GM21619 (cell line): ENCODE data around the gene LANCL1.
"Not testable (repeated sequence)": the region's sequence is repeated elsewhere in the genome, so short reads cannot be mapped to it uniquely, and the experiment has no call there.

Experiments
- ATAC-seq: cut with Tn5 transposase; IDR thresholded peaks from one replicate; pipeline ENCODE4 v1.9.1; 2021; ENCODE audit not compliant: unreplicated experiment

LANCL1 gene

DNA sequence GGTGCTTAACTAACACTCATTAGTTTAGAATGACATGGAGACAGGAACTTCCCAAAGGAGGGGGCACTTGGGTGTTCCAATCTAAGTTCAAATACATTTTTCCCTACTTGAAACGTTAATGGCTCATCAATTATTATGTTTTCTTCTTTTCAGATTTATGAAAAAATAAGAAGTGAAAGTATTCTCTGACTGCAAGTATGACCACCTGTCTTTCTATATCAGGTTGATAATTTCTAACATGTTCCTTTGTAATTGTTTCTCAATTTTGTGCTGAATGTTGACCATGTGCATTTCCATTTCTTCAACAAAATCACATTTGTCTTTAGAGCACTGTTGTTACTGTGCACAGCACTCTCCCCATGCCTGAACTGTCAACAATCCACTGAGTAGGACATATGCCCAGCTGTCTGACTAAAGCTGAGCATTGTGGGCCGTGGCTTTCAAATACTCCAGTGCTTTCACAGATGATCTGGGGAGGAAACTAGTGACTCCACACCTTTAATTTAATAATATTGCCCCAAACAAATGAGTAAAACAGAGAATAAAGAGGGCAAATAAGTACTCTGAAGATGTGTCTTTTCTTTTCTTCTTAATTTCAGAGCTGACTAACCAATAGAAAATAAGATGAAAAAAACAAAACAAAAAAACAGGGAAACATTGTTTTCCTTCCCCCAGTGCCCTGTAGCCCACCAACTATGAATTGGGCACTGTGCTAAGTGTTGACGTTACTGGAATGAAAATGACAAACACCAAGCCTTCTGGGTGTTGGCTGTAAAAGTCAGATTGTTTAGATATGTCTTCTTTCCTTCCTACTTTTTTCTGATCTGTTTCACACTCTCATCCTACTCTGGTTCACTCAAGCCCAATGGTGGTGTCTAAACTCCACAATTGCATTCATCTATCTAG, 16.0 kb downstream of the LANCL1 start:
- peak; percentile 55 for ATAC-seq

GRCh38 chr2:210459880-210460279, 16.7 kb downstream of the LANCL1 start:
- ATAC-seq, result peak; percentile 15

DNA sequence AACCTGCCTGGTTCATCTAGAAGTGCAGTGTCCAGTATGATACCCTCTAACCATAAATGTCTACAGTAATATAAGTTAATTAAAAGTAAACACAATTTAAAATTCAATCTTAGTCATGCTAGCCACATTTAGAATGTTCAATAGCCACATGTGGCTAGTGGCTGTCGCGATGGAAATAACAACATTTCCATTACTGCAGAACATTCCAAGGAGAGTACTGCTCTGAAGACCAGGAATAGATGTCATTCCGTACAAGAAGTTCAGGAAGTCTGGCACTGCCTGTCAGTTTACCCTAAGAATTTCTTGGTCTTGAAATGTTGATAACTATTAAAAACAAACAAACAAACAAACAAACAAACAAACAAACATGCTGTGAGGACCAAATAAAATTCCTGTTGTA, 17.2 kb downstream of the LANCL1 start:
- no peak for ATAC-seq

GRCh38 chr2:210458395-210458794, 18.2 kb downstream of the LANCL1 start:
- ATAC-seq, result no peak

DNA sequence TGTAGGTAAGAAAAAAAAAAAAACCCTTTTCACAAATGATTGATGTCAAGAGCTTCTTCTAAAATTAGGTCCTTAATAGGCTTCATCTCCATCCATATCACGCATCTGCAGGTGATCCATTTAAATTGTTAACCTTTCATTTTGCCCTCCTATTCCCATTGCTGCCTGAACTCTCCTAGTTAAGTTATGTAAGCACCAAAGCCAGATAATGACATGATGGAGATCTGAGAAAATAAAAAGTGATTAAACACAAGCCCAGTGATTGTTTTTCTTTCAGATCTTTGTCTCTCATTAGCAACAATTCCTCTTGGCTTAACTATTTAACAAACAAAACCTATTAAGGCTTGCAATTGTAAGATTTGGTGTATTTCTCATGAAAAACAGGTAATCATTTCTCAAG, 20.0 kb downstream of the LANCL1 start:
- no peak for ATAC-seq

- ATAC-seq, result no peak
Observed at GRCh38 chr2:210454336-210454735, 22.2 kb downstream of the LANCL1 start.

- ATAC-seq, result no peak
Observed at GRCh38 chr2:210452194-210452593, 24.4 kb downstream of the LANCL1 start.

- not testable (repeated sequence) for ATAC-seq
Observed at GRCh38 chr2:210450942-210451341, 25.6 kb downstream of the LANCL1 start.

- no peak for ATAC-seq
Observed at GRCh38 chr2:210445732-210446131, 30.8 kb downstream of the LANCL1 start.

DNA sequence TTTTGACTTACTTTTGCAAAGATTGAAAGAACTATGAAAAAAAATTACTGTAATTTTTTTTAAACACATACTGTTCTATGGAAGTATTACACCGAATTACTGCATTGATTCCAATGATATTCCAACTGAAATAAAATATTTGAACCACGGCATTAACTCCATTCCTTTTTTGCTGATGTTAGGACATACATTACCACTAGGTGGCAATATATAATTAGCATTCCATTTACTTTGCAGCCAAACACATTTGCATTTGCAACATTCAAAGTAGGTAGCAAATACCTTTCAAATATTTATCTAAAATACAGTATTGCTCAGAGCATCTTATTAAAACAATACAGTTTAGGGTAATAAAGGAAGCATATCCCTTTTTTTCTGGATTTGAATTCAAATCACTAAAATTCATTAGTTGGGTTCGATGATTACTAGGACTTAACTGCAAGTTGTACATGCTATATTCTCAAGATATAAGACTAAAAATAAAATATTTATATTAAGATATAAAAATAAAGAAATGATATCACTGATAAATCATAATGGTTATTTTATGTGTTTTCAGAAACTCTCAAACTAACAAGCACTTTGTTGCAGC, 31.3 kb downstream of the LANCL1 start:
- ATAC-seq, result no peak

- ATAC-seq, result no peak
Observed at GRCh38 chr2:210443527-210443926, 33.0 kb downstream of the LANCL1 start.

DNA sequence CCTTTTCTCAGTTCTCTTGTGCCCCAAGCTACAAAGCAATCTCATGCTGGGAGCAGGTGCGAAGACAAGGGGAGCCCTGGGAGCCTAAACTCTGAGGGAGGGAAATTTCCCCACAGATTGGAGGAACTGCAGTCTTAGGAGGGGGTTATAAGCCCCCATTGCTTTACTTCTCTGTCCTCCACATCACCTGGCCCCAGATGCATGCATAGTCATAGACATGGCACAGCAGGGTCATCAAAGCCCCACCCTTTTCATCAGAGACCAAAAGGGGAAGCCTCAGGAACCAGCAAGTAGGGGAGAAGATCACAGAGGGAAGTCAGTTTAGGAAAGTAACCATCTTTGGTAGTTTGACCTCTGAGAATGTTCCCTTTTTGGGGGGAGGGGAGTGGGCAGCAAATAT, 33.7 kb downstream of the LANCL1 start:
- no peak for ATAC-seq

DNA sequence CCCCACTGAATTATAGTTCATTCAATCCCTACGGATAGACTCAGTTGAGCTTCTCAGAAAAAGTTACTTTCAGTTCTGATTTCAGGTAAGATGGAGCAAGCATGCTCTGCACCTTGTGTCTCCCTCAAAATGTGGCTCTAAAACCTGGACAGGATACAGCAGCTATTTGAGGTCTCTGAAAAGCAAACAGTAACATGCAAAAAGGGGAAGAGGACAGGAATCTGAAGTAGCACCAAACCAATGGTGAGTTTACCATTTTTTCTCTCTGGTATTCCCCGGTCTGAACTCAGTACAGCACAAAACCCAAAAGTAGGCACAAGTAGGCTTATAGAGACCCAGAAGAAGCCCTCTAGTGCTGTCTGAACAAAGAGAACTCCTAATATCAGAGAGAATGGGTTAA, 34.1 kb downstream of the LANCL1 start:
- no peak for ATAC-seq

- ATAC-seq, result no peak
Observed at GRCh38 chr2:210440206-210440605, 36.4 kb downstream of the LANCL1 start.

DNA sequence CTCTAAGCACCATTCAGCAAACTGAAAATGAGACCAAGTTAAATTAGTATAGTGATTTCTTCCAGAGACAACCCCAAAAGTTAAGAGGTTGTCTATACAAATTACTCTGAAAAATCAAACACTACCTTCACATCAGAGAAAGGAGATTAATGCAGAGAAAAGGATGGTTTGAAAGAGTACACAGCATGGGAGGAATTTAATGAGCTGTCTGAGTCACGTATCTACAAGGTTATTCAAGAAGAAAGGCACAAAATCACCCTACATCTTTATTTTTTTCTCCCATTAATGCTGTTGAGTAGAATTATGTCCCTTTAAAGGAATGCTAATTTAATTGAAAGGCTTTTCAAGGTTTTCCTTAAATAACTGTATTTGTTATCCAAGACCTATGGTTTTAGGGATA, 41.1 kb downstream of the LANCL1 start:
- no peak for ATAC-seq

DNA sequence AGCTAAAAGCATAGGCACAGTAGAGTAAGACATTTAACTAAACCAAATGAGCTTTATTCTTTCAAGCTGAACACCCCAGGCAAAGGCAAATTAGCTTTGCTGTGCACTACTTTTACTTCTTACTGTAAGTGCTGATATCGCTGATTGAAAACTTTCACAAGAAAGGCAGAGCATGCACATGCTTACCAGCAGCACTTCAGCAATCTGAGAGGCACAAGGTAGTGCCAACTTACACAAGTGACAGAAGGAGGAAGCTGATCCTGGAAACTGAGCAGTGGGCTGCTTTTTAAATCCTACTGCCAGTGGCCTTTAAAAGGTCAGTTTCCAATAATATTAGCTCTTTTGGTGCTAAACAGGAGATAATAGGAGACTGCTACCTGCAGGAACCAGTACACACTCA, 43.9 kb downstream of the LANCL1 start:
- ATAC-seq, result no peak

- ATAC-seq, result no peak
Observed at GRCh38 chr2:210429403-210430137, 47.0 kb downstream of the LANCL1 start.

DNA sequence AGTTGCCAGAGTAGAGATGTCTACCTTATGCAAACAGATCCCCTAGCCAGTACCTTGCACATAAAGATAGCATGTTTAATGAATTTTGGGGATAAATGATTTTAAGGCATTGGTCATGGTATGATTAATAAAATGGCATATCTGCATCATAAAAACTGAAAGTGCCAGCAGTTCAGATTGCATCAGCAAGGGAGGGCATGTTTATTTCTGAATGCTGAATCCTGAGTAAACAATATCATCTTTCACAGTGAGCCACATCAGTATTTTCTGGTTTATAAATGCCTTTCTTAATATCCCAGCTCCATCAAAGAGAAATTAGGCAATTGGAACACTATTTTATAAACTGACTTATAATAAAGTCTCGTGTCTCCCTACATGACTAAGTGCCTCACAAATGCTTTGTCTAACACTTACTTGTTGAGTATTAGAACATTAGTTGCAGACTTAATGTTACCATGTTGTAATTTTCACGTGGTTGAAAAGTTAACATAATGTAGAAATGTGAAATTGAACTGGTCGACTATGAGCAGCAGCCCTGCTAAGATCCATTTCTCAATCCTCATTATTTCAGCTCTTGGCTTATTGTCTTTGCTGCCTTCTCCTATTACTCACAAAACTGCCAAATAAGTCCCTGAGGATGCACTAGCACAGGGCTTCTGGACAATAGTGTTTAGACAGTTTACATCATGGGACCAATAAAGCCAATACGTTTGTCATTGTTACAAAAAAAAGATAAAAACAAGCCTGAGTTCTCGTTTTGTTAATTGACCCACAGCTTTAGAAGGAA, 48.0 kb downstream of the LANCL1 start:
- ATAC-seq, result no peak

DNA sequence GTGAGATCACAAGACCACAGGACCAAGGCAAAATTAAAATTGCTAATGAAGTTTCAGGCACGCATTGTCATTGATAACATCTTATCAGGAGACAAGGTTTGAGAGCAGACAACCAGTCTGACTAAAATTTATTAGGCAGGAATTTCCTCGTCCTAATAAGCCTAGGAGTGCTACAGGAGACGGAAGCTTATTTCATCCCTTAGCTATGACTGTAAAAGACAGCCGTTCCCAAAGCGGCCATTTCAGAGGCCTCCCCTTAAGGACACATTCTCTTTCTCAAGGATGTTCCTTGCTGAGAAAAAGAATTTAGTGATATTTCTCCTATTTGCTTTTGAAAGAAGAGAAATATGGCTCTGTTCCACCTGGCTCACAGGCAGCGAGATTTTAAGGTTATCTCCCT, 49.2 kb downstream of the LANCL1 start:
- not testable (repeated sequence) for ATAC-seq

GRCh38 chr2:210422366-210422765, 54.2 kb downstream of the LANCL1 start:
- no peak for ATAC-seq

GRCh38 chr2:210421916-210422315, 54.6 kb downstream of the LANCL1 start:
- no peak for ATAC-seq
